ENCODE measurements around the gene LIPE.

Gene LIPE

DNA sequence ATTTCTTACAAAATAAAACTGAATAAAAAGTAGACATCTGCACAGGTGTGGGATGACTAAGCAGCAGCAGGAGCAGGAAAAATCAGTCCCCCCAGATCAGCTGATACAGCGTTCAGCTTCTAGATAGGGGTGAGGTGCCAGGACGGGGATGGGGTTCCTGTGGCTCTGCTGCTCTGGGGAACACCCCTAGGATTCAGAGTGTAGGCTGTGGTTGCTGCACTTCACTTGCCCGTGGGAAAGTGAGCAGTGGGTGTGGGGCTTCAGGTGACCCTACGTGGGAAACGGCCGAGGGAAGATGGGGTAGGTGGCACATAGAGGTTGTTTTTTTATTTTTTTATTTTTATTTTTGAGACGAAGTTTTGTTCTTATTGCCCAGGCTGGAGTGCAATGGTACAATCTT is 18.8 kb upstream of the LIPE start:
- no peak for DNase-seq

DNA sequence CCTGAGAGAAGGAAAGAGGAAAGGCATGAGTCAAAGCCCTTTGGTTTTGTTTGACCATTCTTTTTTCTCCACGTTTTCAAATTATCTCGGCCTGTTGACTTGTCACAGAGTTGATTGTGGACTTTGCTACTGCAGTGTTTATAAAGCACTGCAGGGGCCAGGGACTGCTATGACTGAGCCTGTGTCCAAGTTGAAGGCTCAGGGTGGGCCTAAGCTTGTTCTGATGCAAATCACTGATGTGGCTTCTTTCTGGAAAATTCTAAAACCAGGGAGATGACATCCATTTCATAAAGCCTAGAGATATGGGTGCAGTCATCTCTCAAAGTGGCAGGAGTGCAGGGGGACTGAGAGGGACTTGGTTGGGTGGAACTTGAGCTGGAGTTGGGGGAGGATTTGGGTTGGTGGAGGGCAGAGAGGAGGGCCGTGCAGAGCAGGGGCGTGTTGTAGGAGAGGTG is 16.8 kb upstream of the LIPE start:
- no peak for DNase-seq

DNA sequence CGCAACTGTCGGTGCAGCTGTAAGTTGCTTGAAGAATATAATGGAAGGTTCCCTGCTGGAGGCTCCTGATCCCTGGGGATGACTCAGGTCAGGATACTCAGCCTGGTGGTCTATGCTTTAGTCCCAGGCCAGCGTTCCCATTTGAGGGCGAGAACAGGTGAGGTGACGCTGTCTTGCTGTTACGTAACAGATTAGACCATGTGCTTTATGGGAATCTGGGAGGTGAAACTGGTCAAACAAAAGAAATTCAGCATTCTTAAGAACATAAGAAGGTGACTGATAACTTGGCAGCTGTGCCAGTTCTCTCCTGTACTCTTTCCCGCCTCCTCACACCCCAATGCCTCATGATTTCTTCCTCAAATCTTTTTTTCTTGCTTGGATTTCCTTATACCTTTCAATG is 15.6 kb upstream of the LIPE start, which contains the start of gene CXCL17:
Gene CXCL17, minus strand, starts transcription at position 114 of the 400 bp plus-strand sequence. CDS start 114 bp downstream, outside the sequence.
- no peak for DNase-seq

DNA sequence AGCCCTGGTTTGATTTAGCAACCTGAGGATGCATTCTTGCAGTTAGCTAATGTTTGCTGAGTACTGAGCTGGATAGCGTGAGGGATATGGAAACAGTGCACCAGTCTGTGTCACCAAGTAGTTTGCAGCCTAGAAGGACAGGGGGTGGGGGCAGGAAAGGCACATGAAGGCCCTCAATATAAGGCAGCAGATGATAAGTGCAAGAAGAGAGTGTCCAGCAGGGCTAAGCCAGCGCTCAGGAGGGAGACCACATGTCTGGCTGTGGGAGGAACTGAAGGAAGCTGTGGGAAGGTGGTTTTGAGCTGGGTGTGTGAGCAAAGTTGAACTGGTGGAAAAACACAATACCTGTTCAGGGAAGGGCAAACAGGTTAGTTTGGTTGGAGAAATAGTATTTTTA is 13.9 kb upstream of the LIPE start:
- DNase-seq: no peak

DNA sequence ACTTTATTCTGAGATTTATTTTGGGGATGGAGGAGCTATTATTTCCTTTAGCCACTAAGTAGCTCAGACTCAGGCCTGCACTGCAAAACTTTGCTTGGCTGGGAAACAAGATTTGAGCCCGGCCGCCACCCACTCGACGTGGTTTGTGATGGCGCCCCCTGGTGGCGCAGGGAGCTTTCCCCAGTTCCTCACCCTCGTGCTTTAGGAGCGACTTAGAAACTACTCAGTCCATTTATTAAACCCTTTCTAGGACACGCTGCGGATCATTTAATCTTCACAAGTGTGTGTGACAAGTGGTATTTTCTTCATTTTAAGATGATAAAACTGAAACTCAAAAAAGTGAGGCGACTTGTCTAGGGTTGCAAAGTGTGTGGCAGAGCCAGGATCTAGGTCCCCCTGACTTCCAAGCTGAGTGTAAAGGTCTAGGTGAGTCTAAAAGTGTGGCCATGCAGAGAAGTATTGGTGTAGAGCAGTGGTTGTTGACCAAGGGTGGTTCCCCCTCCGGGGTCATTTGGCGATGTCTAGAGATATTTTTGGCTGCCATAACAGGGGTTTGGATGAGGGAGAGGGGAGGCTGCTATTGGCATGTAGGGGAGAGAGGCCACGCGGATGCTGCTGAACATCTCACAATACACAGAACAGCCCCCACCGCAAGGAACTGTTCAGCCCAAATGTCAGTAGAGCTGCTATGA is 13.3 kb upstream of the LIPE start:
- peak; percentile 37 to 82 for DNase-seq

DNA sequence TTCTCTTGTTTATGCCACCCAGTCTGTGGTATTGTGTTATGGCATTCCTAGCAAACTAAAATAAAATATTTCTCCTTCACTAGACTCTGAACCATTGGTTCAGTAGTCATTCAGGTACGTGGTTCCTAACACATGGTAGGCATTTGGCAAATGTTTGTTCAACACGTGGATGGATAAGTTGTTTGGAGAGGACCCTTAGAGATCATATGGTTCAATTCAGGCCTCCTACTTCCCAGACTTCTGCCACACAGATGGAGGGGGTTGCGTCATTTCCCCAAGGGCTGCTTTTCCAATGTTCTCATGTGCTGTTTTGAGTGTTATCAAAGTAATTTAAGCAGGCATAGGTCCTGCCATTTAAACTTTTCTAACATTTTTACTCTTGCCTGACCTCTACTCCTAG is 8.8 kb upstream of the LIPE start:
- DNase-seq: peak in 1 of 2 experiments; percentile 43

DNA sequence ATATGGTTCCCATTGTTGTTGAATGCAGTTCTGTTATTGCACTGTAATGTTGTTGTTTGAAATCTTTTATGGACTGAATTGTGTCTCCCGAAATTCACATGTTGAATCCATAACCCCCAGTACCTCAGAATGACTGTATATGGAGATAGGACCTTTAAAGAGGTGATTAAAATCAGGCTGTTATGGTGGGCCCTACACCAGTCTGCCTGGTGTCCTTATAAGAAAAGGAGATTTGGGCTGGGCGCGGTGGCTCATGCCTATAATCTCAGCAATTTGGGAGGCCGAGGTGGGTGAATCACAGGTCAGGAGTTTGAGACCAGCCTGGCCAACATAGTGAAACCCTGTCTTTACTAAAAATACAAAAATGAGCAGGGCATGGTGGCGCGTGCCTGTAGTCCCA is 8.1 kb upstream of the LIPE start:
- DNase-seq: no peak

DNA sequence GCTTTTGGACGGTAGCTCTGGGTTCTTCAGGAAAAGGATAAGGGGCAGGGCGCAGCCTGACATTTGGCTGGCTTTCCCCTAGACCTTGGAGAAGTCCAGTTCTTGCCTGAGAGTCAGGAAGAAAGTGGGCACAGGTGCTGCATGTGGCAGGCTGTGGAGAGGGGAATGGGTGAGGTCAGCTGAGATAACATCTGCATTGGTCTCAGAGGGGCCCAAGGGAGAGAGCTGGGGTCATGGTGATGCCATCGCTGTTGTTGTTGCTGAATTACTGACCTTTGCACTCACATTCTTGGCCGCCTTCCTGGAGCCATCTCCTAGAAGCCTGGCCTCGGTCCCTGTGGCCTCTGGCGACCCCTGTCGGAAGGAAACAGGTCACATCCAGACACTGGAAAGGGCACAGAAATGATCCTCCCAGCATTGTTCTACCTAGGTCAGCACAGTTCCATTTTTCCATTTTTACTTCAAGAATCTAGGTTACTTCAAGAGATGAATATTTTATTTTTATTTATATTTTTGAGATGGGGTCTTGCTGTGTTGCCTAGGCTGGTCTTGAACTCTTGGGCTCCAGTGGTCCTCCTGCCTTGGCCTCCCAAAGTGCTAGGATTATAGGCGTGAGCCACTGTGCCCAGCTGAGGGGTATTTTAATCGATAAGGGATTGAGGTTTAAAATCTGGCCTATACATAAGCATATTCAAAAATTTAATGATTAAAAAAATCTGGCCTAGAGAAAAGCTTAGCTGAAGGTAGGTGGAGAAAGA is 6.5 kb upstream of the LIPE start:
- peak in 1 of 2 experiments; percentile 46 for DNase-seq

DNA sequence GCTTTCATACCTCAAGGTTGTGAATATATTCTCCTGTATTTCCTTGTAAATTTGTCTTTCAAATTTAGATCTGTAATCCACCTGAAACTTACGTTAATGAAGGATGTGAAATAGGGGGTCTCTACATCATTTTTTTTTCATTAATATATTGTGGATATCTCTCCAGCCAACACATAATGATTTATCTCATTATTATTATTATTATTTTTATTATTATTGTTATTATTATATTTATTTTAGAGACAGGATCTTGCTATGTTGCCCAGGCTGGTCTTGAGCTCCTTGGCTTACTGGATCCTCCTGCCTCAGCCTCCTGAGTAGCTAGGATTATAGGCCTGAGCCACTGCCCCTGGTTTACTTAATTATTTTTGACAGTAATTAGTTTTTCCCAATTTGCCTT is 4.3 kb upstream of the LIPE start:
- DNase-seq: no peak

DNA sequence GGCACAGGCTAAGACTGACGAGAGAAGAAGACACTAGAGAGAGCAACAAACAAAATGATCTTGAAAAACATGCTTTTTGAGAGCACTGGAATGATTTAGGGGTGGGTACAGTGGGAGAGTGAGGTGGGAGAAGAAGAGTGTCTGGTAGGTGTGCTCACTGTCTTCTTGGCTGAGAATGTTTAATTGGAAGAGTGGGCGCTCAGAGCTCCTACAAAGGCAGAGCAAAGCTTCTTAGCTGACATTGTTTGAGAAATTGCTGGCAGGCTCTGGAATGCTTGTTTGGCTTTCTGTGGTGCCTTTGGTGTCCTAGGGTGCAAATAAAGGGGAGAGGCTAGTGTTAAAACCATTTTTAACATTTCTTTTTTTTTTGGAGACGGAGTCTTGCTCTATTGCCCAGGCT is 1.5 kb upstream of the LIPE start:
- no peak for DNase-seq

DNA sequence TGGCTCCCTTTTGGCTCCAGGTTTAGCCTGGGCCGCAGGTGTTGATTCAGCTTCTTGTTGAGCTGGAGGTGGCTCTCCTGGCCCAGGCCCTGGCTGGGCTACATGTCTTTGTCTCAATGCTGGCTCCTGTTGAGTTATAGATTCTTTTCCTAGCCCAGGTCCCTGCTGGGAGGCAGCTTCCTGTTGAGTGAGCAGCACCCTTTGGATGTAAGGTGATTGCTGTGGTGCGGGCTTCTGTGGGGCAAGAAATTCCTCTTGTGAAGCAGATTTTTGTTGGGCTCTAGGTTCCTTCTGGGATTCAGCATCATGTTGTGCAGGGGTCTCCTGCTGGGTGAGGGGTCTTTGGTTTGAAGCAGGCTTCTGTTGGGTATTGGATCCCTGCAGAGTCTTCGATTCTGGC is 545 bp downstream of the LIPE start:
- DNase-seq: no peak

DNA sequence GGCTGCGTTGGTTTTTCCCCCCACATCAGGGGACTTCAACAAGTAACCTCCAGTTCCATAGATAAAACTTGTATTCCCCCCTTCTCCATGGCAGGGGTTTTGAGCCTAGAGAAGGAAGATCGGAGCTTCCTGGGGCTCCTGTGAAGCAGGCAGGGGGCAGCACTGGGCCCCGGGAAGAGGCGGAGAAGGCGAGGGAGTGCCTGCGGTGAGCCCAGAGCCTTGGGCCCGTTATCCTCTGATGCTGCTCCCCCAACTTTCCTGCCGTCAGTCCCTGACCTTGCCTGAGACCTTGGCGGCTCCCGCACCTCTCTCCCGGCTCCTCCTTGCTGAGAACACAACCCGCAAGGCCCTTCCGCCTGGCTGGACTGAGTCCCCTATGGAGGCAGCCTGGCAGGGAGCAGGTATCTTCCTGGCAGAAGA is 2.5 kb downstream of the LIPE start:
- DNase-seq: no peak

DNA sequence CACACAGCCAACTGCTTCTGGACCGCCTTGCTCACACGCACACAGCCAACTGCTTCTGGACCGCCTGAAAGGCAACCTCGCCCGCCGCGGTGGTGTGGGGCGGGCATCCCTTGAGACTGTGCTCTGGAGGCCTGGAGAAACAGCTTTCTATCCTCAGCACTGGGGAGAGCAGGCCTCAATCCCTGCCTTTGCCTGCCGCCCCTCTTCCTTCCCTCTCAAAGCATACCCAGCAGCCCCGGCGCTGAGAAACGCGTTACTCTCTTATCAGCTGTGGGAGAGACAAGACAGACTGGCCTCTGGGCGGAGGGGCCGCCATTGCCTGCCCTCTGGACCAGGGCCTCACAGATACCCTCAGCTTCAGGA is 2.9 kb downstream of the LIPE start:
- DNase-seq: no peak

DNA sequence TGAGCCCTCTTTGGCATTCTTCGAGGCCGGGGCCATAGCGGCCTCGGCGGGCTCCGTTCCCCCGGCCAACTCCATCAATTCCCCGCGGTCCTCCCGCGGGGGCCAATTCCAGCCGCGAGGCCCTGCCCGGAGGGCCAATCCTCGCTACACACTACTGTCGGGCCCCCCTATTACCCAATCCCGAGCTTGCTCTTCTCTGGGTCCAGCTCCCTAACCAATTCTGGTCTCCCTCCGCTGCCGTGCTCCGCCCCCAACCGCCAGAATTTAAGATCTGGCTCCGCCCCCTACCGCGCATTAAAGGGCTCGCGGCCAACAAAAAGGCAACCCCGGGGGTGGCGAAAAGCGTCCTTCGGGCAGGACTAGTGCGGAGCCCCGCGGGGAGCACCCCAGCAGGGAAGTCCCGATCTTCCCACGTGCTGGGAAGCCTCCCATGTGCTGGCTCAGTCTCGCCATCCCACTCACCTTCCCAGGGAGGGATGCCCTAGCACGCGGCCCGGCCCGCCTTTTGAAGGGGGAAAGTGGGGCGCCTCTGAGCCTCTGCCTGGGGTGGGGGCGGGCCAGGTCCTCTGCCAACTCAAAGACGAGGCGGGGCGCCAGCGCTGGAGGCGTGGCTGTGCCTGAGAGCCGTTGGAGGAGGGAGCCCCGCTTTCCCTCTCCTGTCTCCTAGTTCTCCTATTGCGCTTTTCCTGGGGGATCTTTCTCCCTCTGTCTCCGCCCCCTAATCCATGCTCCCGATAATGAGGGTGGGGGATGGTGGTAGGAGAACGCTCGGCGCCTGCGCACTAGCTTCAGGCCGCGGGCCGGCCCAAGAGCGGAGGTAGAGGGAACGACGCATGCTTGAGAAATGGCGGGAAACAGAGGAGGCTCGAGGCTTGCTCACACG is 3.5 kb downstream of the LIPE start:
- DNase-seq: no peak

DNA sequence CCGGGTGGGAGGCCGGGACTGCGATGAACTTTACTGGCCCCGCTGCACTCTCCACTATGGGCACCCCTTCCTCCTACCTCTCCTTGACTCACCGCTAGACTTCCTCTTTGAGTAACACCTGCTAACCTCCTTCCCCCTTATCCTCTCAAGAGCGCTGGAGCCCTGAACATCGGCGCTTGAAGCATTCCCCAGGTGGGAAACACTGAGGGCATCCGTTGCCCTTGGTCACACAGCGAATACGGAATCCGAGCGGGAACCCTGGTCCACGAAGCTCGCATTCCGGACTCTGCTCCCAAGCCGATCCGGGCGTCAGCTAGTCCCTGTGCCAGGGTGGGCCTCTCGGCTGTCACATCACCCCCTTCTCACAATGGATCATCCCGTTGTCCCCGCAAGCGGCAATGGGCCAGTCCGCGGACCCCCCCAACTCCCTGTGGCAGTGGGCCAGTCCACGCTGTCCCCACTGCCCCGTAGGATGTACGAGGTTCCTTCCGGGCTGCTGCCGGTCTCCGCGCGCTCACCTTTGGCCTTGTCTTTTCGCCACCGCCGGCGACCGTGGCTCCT is 4.2 kb downstream of the LIPE start:
- no peak for DNase-seq

DNA sequence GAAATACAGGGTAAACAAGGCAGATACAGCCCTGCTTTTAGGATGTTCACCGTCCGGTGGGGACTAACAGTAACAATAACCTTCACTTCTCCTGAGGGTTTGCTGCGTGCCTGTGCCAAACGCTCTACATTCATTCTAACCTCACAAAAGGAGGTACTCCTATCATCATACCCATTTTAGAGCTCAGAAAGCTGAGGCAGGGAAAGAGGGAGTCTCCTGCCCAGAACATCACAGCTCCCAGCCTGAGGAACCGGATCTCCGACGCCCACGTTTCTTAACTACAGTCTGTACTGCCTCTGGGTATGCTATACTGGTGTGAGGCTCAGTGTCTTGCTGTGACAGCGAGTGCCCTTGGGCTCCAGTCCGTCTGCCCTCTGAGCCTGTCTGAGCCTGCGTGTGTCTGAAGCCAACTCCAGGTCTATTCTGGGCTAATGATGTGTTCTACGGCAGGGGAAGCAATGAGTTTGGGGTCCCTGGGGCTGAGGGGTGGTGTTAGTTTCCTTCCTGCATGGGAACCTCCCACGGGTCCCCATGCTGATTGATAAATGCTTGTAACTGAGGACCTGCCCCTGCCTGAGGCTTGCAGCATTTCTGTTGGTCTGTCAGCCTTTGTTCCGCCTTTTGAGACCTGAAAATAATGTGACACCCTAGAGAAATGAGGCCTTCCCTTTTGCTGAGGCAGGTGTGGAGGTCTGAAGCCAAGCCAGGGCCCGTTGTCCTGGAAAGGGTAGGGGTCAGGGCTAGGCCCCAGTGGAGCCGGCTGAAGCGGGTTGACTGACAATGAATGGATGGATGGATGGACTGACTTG is 4.9 kb downstream of the LIPE start:
- DNase-seq: no peak

DNA sequence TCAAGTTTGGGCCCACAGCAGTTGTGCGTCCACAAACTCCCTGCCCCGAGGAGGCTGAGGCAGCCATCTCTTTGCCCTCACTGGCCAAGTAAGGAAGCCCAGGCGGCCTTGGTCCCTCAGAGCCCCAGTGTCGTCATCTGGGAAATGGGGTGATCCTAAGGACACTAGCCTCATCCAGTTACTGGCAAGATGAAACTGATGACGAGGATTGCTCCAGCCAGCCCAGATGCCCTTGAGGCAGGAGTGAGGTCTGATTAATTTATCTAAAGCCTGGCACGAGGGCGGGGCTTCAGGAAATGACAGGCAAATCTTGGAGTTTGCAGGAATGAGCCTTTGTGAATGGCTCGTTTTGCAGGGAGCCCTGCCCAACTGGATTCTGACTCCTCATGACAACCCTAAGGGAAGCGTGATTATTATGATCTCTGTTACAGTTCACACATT is 5.6 kb downstream of the LIPE start:
- no peak for DNase-seq

DNA sequence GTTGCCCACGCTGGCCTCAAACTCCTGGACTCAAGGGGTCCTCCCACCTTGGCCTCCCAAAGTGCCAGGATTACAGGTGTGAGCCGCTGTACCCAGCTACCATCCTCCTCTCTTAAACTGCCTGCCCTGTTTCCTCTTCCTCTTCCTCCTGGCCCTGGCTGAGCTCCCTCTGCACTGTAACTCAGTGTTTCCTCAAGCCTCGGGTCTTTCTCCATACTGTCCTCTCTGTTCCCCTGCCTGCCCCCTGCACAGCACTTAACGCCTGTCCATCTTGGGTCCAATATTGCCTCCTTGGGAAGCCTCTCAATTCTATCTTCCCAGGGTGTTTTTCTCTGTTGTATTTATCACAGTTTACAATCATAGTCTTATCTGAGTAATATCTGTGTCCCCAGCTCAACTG is 6.1 kb downstream of the LIPE start:
- DNase-seq: no peak

DNA sequence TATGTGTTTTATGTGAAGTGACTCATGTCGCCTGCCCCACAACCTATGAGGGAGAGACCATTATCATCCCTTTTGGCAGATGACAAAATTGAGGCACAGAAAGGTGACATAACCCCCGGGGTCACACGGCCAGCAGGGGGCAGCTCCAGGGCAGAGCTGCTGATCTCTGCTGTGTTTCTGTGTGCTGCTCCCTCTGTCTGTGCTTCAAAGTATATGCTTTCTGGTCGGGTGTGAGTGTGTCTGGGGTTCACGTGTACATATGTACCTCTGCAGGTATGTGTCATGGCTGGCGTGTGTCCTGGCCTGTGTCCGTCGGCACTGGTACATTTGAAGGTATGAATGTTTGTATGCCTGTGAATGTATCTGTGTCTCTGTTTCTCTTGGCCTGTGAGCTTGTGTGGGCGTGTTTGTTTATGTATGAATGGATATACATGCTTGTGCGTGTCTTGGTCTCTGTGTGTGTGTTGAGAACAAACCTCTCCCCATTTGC is 7.1 kb downstream of the LIPE start:
- DNase-seq: no peak

DNA sequence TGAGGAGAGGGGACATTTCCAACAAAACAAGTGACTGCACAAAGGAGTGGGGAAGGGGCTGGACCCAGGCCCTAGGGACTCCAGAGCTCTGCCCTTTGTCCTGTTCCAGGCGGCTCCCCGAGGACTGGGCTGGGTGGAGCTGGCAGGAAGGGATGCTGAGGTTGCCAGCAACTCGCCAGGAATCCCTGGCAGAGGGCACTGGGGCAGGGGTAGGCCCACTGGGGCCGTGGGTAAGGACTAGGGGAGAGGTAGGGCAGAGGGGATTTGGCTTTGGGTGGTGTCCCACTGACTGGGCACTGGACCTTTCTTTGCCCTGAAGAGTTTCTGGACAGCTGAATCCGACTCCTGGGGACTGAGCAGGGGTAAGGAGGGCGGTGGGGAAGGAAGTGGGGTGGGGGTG is 7.9 kb downstream of the LIPE start:
- DNase-seq: no peak

DNA sequence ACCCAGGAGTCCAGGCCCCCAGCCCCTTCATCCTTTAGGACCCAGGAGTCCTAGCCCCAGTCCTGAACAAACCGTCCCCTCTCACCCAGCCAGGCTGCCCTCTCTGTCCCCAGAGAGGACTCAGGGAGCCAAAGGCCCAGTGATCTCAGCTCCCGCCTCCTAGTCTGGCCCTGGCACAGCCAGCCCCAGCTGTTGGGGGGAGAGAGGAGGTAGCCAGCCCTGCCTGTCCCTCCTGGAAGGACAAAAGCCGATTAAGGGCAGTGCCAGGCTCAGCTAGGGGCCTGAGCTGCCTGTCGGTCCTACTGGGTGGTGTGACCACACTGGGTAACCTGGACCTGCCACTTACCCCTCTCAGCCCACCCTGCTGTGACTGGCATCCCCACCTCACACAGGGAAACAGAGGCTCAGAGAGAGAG is 14.5 kb downstream of the LIPE start:
- no peak for DNase-seq

DNA sequence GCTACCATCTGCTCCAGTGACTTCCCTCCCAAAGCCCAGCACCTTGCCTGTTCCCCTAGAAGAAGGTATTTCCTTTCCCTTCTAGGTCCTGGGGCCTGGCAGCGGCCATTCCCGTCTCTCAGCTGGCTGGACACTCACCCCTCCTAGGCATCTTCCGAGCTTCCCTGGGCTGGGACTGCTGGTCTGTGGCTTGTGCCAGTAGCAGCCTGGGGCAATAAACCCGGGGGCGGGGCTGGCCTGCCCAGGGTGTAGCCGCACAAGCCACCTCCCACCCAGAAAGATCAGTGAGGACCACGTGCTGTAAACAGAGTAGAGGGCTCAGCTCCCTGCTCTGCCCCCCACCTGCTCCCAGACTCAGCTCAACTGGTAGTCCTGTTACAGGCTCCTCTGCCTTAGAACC is 15.0 kb downstream of the LIPE start:
- no peak for DNase-seq

Measured in NCI-H446 (cell line).